HepG2 (cell line): ENCODE results near the gene TLE2. TPM values are rescaled to one million over a fixed set of nuclear protein-coding genes. Genes with fewer than 3 reads are reported as not detected.
A peak's percentile ranks its signal among the peaks of the same experiment; 100 is the strongest.

Experiments used
- ATF7-NPFF ChIP-seq: sonication (generic); formaldehyde crosslinking; IDR thresholded peaks from 2 replicates; pipeline ENCODE4 v1.8.1; 2023; ENCODE audit warnings: mild to moderate bottlenecking, low read depth, missing genetic modification reagents, moderate library complexity
- E2F5 ChIP-seq: sonication (generic); formaldehyde crosslinking; conservative IDR thresholded peaks from 2 replicates; pipeline ENCODE4 v1.4.0; 2020; ENCODE audit warnings: missing genetic modification reagents
- HIC2 ChIP-seq: sonication (generic); formaldehyde crosslinking; IDR thresholded peaks from 2 replicates; pipeline ENCODE4 v1.9.0; 2022; ENCODE audit warnings: low read depth, missing genetic modification reagents
- HMGA1 ChIP-seq: sonication (generic); formaldehyde crosslinking; conservative IDR thresholded peaks from 2 replicates; pipeline ENCODE4 v1.4.0; 2020; ENCODE audit warnings: missing genetic modification reagents
- MXI1 ChIP-seq: IDR thresholded peaks from 3 replicates; pipeline ENCODE4 v1.6.1; 2012; ENCODE audit warnings: low read depth, low read length, inconsistent platforms, borderline replicate concordance
- NFIC ChIP-seq: IDR thresholded peaks from 2 replicates; pipeline ENCODE4 v1.6.1; 2012; ENCODE audit warnings: mild to moderate bottlenecking, low read length, inconsistent platforms
- NR2F2 ChIP-seq: IDR thresholded peaks from 2 replicates; pipeline ENCODE4 v1.6.1; 2012; ENCODE audit warnings: low read depth, inconsistent platforms, borderline replicate concordance
- PHF5A ChIP-seq: IDR thresholded peaks from one replicate; pipeline ENCODE4 v1.6.1; 2018; ENCODE audit warnings: low read depth, missing genetic modification reagents; ENCODE audit not compliant: unreplicated experiment
- PRMT3 ChIP-seq: sonication (generic); formaldehyde crosslinking; IDR thresholded peaks from 2 replicates; pipeline ENCODE4 v1.8.1; 2022; ENCODE audit warnings: low read depth, mild to moderate bottlenecking, moderate library complexity, missing genetic modification reagents, borderline replicate concordance
- PRPF4 ChIP-seq: fragments of 200-400 bp; formaldehyde crosslinking; IDR thresholded peaks from 2 replicates; pipeline ENCODE4 v1.6.1; 2016; ENCODE audit warnings: low read length, low read depth; ENCODE audit not compliant: poor library complexity, severe bottlenecking
- RARA ChIP-seq: IDR thresholded peaks from 2 replicates; pipeline ENCODE4 v1.6.1; 2016; ENCODE audit warnings: missing genetic modification reagents, missing compliant biosample characterization
- SCMH1 ChIP-seq: sonication (generic); formaldehyde crosslinking; IDR thresholded peaks from 2 replicates; pipeline ENCODE4 v1.9.0; 2021; ENCODE audit warnings: missing genetic modification reagents, mild to moderate bottlenecking, borderline replicate concordance
- SMAD1 ChIP-seq: sonication (generic); formaldehyde crosslinking; IDR thresholded peaks from 2 replicates; pipeline ENCODE4 v1.4.0; 2020; ENCODE audit warnings: missing genetic modification reagents, low read depth, mild to moderate bottlenecking, borderline replicate concordance
- SMARCE1 ChIP-seq: fragments of 450-650 bp; IDR thresholded peaks from 2 replicates; pipeline ENCODE4 v1.6.1; 2017; ENCODE audit warnings: borderline replicate concordance
- TBX2 ChIP-seq: sonication (generic); formaldehyde crosslinking; IDR thresholded peaks from 2 replicates; pipeline ENCODE4 v1.5.0; 2020; ENCODE audit warnings: missing genetic modification reagents, mild to moderate bottlenecking, borderline replicate concordance
- ZBTB8A ChIP-seq: sonication (generic); formaldehyde crosslinking; IDR thresholded peaks from 2 replicates; pipeline ENCODE4 v1.4.0; 2020; ENCODE audit warnings: mild to moderate bottlenecking, low read depth, missing genetic modification reagents, borderline replicate concordance
- ZNF282 ChIP-seq: fragments of 450-650 bp; IDR thresholded peaks from 2 replicates; pipeline ENCODE4 v1.6.1; 2018; ENCODE audit not compliant: partially characterized antibody
- ZNF343 ChIP-seq: sonication (generic); formaldehyde crosslinking; IDR thresholded peaks from 2 replicates; pipeline ENCODE4 v1.4.0; 2020; ENCODE audit warnings: mild to moderate bottlenecking, missing genetic modification reagents
- ZNF496 ChIP-seq: sonication (generic); formaldehyde crosslinking; IDR thresholded peaks from 2 replicates; pipeline ENCODE4 v1.8.1; 2023; ENCODE audit warnings: mild to moderate bottlenecking, moderate library complexity, missing genetic modification reagents; ENCODE audit not compliant: insufficient replicate concordance
- ZNF503 ChIP-seq: sonication (generic); formaldehyde crosslinking; IDR thresholded peaks from 2 replicates; pipeline ENCODE4 v1.4.0; 2020; ENCODE audit warnings: missing genetic modification reagents
- ZNF713 ChIP-seq: sonication (generic); formaldehyde crosslinking; IDR thresholded peaks from 2 replicates; pipeline ENCODE4 v1.4.0; 2020; ENCODE audit warnings: mild to moderate bottlenecking, missing genetic modification reagents
- ZNF788 ChIP-seq: sonication (generic); formaldehyde crosslinking; IDR thresholded peaks from 2 replicates; pipeline ENCODE4 v1.5.0; 2020; ENCODE audit warnings: mild to moderate bottlenecking, missing genetic modification reagents, borderline replicate concordance
- polyA plus RNA-seq, 8 experiments: library from polyadenylated mRNA; depleted of rRNA in 3 of 8; stranded (reverse) in 7 of 8; unstranded in 1 of 8; fragments of >200 nt; fragmentation: Illumina TruSeq in 4 of 8; extraction: Trizol in 4 of 8; gene quantifications; 2 replicates each; pipeline versions ENCODE4 v1.2.1 to v1.2.3, GENCODE V29; 2011 to 2016; ENCODE audit warnings: low read depth in 4 of 8, missing spikeins in 1 of 8, mixed read lengths in 1 of 8; ENCODE audit not compliant: insufficient read depth in 1 of 8
- total RNA-seq, 5 experiments: library from RNA; depleted of rRNA; stranded (reverse); fragments of >200 nt; fragmentation: Illumina TruSeq; extraction: Trizol; gene quantifications; 2 replicates each; pipeline ENCODE4 v1.2.3, GENCODE V29; 2016; ENCODE audit warnings: low read depth in 1 of 5

TLE2 gene
- total and polyA plus RNA-seq, 2 of the 13 experiments (the other 11 are each of a cell fraction or from before 2014, with no cell fraction given), result 0.07 to 0.81 TPM

GRCh38 chr19:3036119-3036976 is 7.3 kb upstream of the TLE2 start (continued):
- no peak; the same call in 1 of the 2 replicates for TF ChIP-seq PRMT3 (CRISPR knock-in tag)
- TF ChIP-seq ZBTB8A (CRISPR knock-in tag), result no peak
- peak; percentile 99 for TF ChIP-seq ZNF282
- no peak for TF ChIP-seq PRPF4
- TF ChIP-seq SMARCE1, result no peak
- TF ChIP-seq TBX2 (CRISPR knock-in tag), result peak; percentile 79; the same call in 1 of the 2 replicates
- peak; percentile 65; the same call in 1 of the 2 replicates for TF ChIP-seq ZNF503
- TF ChIP-seq SCMH1 (CRISPR knock-in tag), result no peak
- no peak; the same call in 1 of the 2 replicates for TF ChIP-seq ZNF343 (CRISPR knock-in tag)
- no peak for TF ChIP-seq ZNF713
- TF ChIP-seq NR2F2, result no peak
- peak; percentile 67; the same call in 1 of the 2 replicates for TF ChIP-seq E2F5
- no peak for TF ChIP-seq HIC2
- no peak for TF ChIP-seq HMGA1 (CRISPR knock-in tag)
- TF ChIP-seq SMAD1 (CRISPR knock-in tag), result peak; percentile 48; the same call in 1 of the 2 replicates
- TF ChIP-seq RARA (CRISPR knock-in tag), result 0 out of 2 replicates have a peak, but pooled peaks have one; percentile 37
- TF ChIP-seq ZNF788 (CRISPR knock-in tag), result peak; percentile 80; the same call in 1 of the 2 replicates
- TF ChIP-seq ZNF496 (CRISPR knock-in tag), result no peak
- no peak for TF ChIP-seq PHF5A
- no peak for TF ChIP-seq ATF7-NPFF (CRISPR knock-in tag)
- TF ChIP-seq NFIC, result no peak
- TF ChIP-seq MXI1, result no peak; the same call in 2 of the 3 replicates
